ENCODE measurements around the gene LASP1. TPM values are rescaled to one million over a fixed set of nuclear protein-coding genes. Genes with fewer than 3 reads are reported as not detected.
A peak's percentile ranks its signal among the peaks of the same experiment; 100 is the strongest.

The LASP1 gene
- polyA plus RNA-seq, 4 donors = 152 to 296 (median 235) TPM

DNA sequence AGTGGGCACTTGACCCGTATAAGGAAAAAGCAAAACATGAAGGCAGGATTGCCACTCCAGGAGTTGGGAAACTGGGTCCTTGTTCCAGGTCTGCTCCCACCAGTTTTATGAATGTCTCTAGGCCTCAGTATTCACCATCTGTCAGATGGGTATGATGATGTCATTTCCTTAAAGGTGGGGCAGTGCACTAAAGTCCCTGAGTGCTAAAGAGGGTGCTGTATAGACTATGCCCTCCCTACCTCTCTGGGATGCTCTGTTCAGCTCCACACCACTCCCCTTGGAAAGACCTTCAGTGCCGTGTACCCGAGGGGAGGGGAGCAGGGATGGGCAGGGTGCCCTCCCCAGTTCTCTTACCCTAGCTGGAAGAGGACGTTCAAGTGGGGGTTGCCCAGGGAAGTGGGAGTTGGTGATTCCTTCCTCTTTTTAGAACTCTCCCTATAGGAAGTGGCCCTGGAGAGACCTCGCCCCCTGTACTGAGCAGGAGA, 2.2 kb downstream of the LASP1 start:
- Histone ChIP-seq H3K36me3 (ENCODE audit: control insufficient read depth in 3 of 3, insufficient read depth in 2 of 3, low read depth in 1 of 3, low read length in 3 of 3) (peaks cover 0 to 59% (median 0%) of the 10 kb centered on the region in 3 donors), H3K27ac (ENCODE audit: low read depth in 1 of 3, low read length in 2 of 3) (peak overlapping the region; percentile 86 to 98 (median 97)), H3K4me1 (ENCODE audit: control insufficient read depth in 3 of 3, insufficient read depth in 2 of 3, low read depth in 1 of 3, low read length in 2 of 3) (peaks cover 11 to 51% (median 16%) of the 10 kb centered on the region in 3 donors), H3K4me3 (ENCODE audit: low read depth in 1 of 3, low read length in 3 of 3) (peak overlapping the region in 2 of 3 donors; percentile 92 to 96), H3K9me3 (ENCODE audit: control insufficient read depth in 2 of 2, insufficient read depth in 1 of 2, low read depth in 1 of 2, low read length in 1 of 2) (no peaks in the 10 kb centered on the region), H3K27me3 (ENCODE audit: control insufficient read depth in 3 of 3, insufficient read depth in 3 of 3, low read length in 3 of 3) (no peaks in the 10 kb centered on the region)
- WGBS, 3 donors = 16 to 23% (median 18%) methylated on average over 5 of the region's 5 CpGs
- peak in 1 of 2 donors; percentile 70 for DNase-seq
- no peak for FAIRE-seq

DNA sequence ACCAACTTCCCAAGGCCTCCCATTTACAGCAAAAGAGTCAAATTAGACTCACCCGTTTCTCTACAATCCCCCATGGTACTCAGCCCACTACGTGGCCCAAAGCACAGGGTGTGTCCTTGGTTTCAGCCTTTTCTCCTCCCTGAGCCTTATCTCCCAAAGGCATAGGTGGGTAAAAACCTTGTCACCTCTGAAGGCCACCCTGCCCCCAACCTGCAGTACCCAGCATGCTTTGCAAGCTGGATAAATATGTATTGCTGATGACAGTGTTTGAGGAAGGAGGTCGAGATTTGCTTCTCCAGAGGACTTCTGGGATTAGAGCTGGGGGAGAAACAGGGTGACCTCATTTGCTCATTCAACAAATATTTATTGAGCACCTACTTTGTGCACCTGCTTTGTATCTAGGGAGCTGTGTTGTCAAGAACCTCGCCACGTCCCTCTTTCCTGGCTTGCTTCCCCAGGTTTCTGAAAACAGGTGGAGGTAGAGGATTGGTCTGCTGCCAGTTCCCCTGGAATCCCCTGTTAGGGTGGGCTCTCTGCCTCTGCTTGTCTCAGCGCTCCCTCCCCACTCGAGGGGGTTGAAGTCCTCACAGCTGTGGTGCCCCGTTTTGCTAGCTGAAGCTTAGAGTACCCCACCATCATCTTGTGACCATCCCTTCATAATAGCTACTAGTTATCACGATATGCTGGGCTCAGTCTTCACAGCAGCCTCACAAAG, 3.0 kb downstream of the LASP1 start:
- H3K27ac ChIP-seq (ENCODE audit: low read depth in 1 of 3, low read length in 2 of 3) = peak overlapping the region; percentile 86 to 98 (median 97)
- WGBS, 3 donors = 24 to 41% (median 32%) methylated on average over 9 of the region's 9 CpGs
- H3K9me3 ChIP-seq (ENCODE audit: control insufficient read depth in 2 of 2, insufficient read depth in 1 of 2, low read depth in 1 of 2, low read length in 1 of 2) = no peaks in the 10 kb centered on the region
- no peaks in the 10 kb centered on the region for H3K27me3 ChIP-seq (ENCODE audit: control insufficient read depth in 3 of 3, insufficient read depth in 3 of 3, low read length in 3 of 3)
- H3K4me1 ChIP-seq (ENCODE audit: control insufficient read depth in 3 of 3, insufficient read depth in 2 of 3, low read depth in 1 of 3, low read length in 2 of 3) = peaks cover 13 to 59% (median 16%) of the 10 kb centered on the region in 3 donors
- H3K4me3 ChIP-seq (ENCODE audit: low read depth in 1 of 3, low read length in 3 of 3) = peak overlapping the region in 2 of 3 donors; percentile 92 to 96
- peaks cover 0 to 66% (median 2%) of the 10 kb centered on the region in 3 donors for H3K36me3 ChIP-seq (ENCODE audit: control insufficient read depth in 3 of 3, insufficient read depth in 2 of 3, low read depth in 1 of 3, low read length in 3 of 3)
- DNase-seq (peak; percentile 62 to 72), FAIRE-seq (no peak)

DNA sequence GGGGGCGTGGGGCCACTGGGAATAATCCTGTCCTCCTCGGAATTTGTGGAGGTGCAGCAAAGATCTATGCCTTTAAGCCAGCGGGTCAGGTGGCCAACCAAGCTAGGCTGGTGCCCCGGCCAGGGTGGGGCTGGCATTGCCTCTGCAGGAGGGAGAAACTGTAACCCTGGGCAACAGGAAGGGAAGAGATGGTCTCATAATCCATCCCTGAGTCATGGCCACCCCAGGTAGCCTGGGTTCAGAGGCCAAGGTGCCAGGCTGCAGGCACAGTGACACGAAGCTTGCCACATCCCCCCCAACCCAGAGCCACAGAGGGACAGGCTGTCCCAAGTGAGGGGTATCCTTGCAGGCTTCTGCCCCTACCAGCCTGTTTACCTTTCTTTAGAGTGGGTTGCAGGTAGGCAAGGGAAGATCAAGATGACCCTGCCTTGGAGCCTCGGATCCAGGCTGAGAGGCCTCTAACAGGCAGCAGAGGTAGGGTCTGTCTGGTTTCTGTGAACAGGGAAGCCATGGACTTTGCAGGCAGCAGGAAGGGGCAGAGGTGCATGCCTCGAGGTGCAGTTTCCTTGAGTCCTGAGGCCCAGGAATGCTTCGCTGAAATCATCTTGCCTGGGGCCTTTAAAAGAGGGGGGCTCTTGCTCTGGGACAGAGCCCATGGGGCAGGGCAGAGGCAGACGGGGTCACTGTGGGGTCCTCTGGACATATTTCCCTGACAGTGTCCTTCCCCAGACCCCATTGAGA, 4.0 kb downstream of the LASP1 start:
- FAIRE-seq (no peak), DNase-seq (peak in 1 of 2 donors; percentile 84)
- 25 to 44% (median 35%) methylated on average over 9 of the region's 9 CpGs for WGBS, 3 donors
- H3K27ac ChIP-seq (ENCODE audit: low read depth in 1 of 3, low read length in 2 of 3) = peak overlapping the region; percentile 30 to 98 (median 86)
- peaks cover 16 to 66% (median 23%) of the 10 kb centered on the region in 3 donors for H3K4me1 ChIP-seq (ENCODE audit: control insufficient read depth in 3 of 3, insufficient read depth in 2 of 3, low read depth in 1 of 3, low read length in 2 of 3)
- H3K4me3 ChIP-seq (ENCODE audit: low read depth in 1 of 3, low read length in 3 of 3) = peak overlapping the region in 2 of 3 donors; percentile 8 to 92
- H3K36me3 ChIP-seq (ENCODE audit: control insufficient read depth in 3 of 3, insufficient read depth in 2 of 3, low read depth in 1 of 3, low read length in 3 of 3) = peaks cover 0 to 76% (median 8%) of the 10 kb centered on the region in 3 donors
- no peaks in the 10 kb centered on the region for H3K9me3 ChIP-seq (ENCODE audit: control insufficient read depth in 2 of 2, insufficient read depth in 1 of 2, low read depth in 1 of 2, low read length in 1 of 2)
- no peaks in the 10 kb centered on the region for H3K27me3 ChIP-seq (ENCODE audit: control insufficient read depth in 3 of 3, insufficient read depth in 3 of 3, low read length in 3 of 3)

DNA sequence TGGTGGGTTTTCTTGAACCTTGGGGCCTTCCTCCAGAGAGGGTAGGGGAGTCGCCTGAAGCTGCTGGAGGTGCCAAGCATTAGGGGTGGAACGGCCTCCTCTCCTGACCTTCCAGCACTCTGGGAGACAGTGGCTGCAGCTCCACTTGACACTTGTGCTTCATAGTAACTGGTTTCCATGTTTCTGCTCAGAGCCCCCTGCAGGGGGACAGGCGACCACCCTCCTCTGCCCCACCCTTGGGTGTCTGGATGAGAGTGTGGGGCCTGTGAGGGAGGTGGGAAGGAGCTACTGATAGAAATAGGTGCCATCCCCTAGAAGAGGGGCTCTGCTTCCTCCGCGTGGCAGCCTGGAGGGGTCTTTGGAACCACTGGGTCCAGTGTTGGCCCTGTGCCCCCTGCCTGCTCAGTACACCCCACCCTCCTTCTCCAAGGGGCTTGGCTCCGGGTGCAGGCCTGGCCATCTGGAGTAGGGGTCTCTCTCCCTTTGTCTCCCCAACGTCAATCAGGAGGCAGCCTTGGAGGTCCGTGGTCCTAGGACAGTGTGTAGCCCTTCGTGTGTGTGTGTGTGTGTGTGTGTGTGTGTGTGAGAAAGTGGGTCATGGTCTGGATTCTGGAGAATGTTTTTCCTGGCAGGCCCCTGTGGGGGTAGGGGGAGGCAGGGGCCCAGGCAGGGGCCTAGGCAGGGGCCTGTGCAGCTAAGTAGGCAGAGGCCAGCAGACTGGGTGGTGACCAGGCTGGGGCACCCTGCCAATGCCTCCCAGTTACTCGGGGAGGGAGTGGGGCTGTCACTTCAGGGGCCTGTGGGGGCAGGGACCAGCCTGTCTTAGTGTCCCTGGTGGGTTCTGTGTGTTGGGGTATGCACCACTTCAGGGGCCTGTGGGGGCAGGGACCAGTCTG, 4.9 kb downstream of the LASP1 start:
- Histone ChIP-seq H3K9me3 (ENCODE audit: control insufficient read depth in 2 of 2, insufficient read depth in 1 of 2, low read depth in 1 of 2, low read length in 1 of 2) (no peaks in the 10 kb centered on the region), H3K36me3 (ENCODE audit: control insufficient read depth in 3 of 3, insufficient read depth in 2 of 3, low read depth in 1 of 3, low read length in 3 of 3) (peaks cover under 1 to 84% (median 11%) of the 10 kb centered on the region in 3 donors), H3K27me3 (ENCODE audit: control insufficient read depth in 3 of 3, insufficient read depth in 3 of 3, low read length in 3 of 3) (no peaks in the 10 kb centered on the region), H3K4me1 (ENCODE audit: control insufficient read depth in 3 of 3, insufficient read depth in 2 of 3, low read depth in 1 of 3, low read length in 2 of 3) (peaks cover 19 to 73% (median 27%) of the 10 kb centered on the region in 3 donors), H3K4me3 (ENCODE audit: low read depth in 1 of 3, low read length in 3 of 3) (peak overlapping the region in 1 of 3 donors; percentile 20), H3K27ac (ENCODE audit: low read depth in 1 of 3, low read length in 2 of 3) (peak overlapping the region; percentile 55 to 98 (median 61))
- DNase-seq (peak in 1 of 2 donors; percentile 16), FAIRE-seq (no peak)
- WGBS, 3 donors = 42 to 47% (median 42%) methylated on average over 9 to 10 of the region's 10 CpGs

DNA sequence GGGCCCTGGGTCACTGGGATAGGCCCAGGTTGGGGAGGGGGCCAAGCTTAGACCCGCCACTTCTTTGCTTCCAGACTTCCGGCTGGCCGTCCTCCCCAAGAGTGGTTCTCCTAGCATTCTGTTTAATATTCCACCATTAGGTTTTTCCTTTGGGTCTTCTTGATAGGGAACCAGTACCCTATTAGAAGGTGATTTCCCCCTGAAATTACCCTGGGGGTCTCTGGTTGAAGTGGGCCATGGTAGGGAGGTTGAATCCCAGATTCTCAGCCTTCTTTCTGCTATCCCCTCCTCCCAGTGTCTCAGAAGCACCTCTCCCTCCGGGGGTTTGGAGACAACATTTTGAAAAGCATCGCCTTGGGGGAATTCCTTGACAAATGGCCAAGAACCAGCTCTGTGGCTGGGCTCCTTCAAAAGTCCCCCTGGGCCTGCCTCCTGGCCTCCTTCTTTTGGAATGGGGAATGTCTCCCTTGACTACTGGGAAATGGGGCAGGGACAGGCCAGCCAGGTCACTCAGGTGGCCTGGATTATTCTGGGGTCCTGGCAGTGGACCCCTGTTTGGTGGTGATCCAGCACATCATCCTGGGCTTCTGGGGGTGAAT, 5.7 kb downstream of the LASP1 start:
- H3K36me3 ChIP-seq (ENCODE audit: control insufficient read depth in 3 of 3, insufficient read depth in 2 of 3, low read depth in 1 of 3, low read length in 3 of 3) = peaks cover 5 to 92% (median 12%) of the 10 kb centered on the region in 3 donors
- peak overlapping the region; percentile 2 to 38 (median 37) for H3K27ac ChIP-seq (ENCODE audit: low read depth in 1 of 3, low read length in 2 of 3)
- WGBS, 3 donors = 70 to 80% (median 75%) methylated on average over 5 of the region's 5 CpGs
- no peak for FAIRE-seq
- peaks cover 24 to 81% (median 35%) of the 10 kb centered on the region in 3 donors for H3K4me1 ChIP-seq (ENCODE audit: control insufficient read depth in 3 of 3, insufficient read depth in 2 of 3, low read depth in 1 of 3, low read length in 2 of 3)
- H3K27me3 ChIP-seq (ENCODE audit: control insufficient read depth in 3 of 3, insufficient read depth in 3 of 3, low read length in 3 of 3) = no peaks in the 10 kb centered on the region
- no peaks in the 10 kb centered on the region for H3K9me3 ChIP-seq (ENCODE audit: control insufficient read depth in 2 of 2, insufficient read depth in 1 of 2, low read depth in 1 of 2, low read length in 1 of 2)
- DNase-seq = no peak
- H3K4me3 ChIP-seq (ENCODE audit: low read depth in 1 of 3, low read length in 3 of 3) = no peak overlapping the region

DNA sequence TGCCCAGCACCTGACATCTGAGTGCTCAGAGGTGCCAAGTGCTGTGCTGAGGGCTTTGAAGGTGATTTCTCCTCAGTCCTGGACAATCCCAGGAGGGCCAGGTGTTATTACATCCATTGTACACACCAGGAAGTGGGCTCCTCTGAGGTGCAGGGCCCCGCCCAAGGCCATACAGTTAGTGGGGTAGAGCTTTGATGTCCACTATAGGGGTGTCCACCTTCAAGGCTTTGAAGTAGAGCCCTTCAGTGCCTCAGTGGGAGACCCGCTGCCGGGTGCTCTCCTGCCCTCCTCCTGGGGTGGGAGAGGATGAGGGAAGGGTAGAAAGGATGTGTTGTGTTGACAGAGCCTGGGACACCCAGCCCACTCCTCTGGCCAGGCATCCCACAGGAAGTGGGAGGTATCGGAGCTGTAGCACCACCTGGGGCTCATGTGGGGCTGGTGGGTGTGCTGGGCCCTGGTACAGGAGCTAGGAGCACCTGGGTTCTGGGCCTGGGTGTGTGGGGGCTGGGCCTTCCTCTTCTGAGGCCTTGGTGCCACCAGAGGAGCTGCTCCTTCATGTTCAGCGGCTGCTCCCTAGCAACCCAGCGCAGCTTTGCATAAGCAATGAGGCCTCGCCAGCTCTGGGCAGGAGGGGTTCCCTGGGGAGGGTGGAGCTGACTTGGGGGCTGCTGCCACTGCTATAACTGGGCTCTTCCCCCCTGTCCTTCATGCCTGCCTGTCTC, 7.4 kb downstream of the LASP1 start:
- no peak for FAIRE-seq
- Histone ChIP-seq H3K4me1 (ENCODE audit: control insufficient read depth in 3 of 3, insufficient read depth in 2 of 3, low read depth in 1 of 3, low read length in 2 of 3) (peaks cover 29 to 89% (median 31%) of the 10 kb centered on the region in 3 donors), H3K9me3 (ENCODE audit: control insufficient read depth in 2 of 2, insufficient read depth in 1 of 2, low read depth in 1 of 2, low read length in 1 of 2) (no peaks in the 10 kb centered on the region), H3K4me3 (ENCODE audit: low read depth in 1 of 3, low read length in 3 of 3) (no peak overlapping the region), H3K36me3 (ENCODE audit: control insufficient read depth in 3 of 3, insufficient read depth in 2 of 3, low read depth in 1 of 3, low read length in 3 of 3) (peaks cover 5 to 96% (median 21%) of the 10 kb centered on the region in 3 donors), H3K27me3 (ENCODE audit: control insufficient read depth in 3 of 3, insufficient read depth in 3 of 3, low read length in 3 of 3) (no peaks in the 10 kb centered on the region), H3K27ac (ENCODE audit: low read depth in 1 of 3, low read length in 2 of 3) (peak overlapping the region in 2 of 3 donors; percentile 57 to 62)
- WGBS, 3 donors = 47 to 66% (median 60%) methylated on average over 7 of the region's 7 CpGs
- peak in 1 of 2 donors; percentile 16 for DNase-seq

DNA sequence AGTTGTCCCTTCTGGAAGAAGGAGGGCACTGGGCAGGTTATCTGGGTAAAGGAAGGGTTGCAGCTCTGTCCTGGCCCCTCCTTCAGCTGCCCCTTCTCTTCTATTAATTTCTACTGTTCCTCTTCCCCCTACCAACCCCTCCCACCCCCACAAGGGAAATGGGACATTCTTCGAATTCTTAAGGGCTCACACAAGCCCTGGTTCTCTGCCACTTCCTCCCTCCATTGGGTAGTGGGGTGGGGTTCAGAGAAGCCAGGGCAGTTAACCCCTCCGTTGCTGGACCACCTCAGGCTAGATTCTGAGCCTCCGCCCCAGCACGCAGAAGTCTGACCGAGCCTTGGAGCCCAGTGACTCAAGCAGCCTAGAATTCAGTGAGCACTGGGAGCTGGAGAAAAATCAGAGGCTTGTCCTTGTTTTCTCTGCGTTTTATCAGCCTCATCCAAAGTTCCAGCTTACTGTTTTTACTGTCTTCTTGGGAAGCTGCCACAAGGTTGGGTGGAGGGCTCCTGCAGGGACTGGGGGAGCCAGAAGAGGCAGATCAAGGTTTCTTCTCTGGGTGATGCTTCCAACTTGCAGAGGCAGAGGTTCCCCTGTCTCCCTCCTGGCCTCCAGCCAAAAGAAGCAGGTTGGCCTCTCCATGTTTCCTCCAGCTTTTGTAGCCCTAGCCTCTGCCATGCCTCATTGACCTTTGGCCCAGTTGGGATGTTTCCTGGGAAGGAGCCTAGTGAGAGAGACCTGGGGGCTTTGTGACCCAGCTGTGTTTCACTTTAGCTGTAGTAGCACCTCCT, 10.2 kb downstream of the LASP1 start:
- peaks cover 5 to 95% (median 21%) of the 10 kb centered on the region in 3 donors for H3K36me3 ChIP-seq (ENCODE audit: control insufficient read depth in 3 of 3, insufficient read depth in 2 of 3, low read depth in 1 of 3, low read length in 3 of 3)
- peaks cover 28 to 88% (median 30%) of the 10 kb centered on the region in 3 donors for H3K4me1 ChIP-seq (ENCODE audit: control insufficient read depth in 3 of 3, insufficient read depth in 2 of 3, low read depth in 1 of 3, low read length in 2 of 3)
- 23 to 36% (median 29%) methylated on average over 6 of the region's 6 CpGs for WGBS, 3 donors
- no peak overlapping the region for H3K4me3 ChIP-seq (ENCODE audit: low read depth in 1 of 3, low read length in 3 of 3)
- H3K9me3 ChIP-seq (ENCODE audit: control insufficient read depth in 2 of 2, insufficient read depth in 1 of 2, low read depth in 1 of 2, low read length in 1 of 2) = no peaks in the 10 kb centered on the region
- H3K27me3 ChIP-seq (ENCODE audit: control insufficient read depth in 3 of 3, insufficient read depth in 3 of 3, low read length in 3 of 3) = no peaks in the 10 kb centered on the region
- no peak for FAIRE-seq
- peak overlapping the region; percentile 38 to 53 (median 49) for H3K27ac ChIP-seq (ENCODE audit: low read depth in 1 of 3, low read length in 2 of 3)
- peak in 1 of 2 donors; percentile 61 for DNase-seq
